Activated CD8-positive, alpha-beta T cell treated with anti-CD3 and anti-CD28 coated beads for 36 hours (primary cell): ENCODE results near the gene CENATAC. TPM values are rescaled to one million over a fixed set of nuclear protein-coding genes. Genes with fewer than 3 reads are reported as not detected.

Experiments
- ATAC-seq: fragments of 200-7000 bp; cut with Tn5 transposase; one replicate; pipeline ENCODE4 v1.10.0; 2021; ENCODE audit warnings: mild to moderate bottlenecking, moderate library complexity
- CTCF ChIA-PET: fragments of 350-600 bp; sonication (Branson Sonifier 250); formaldehyde crosslinking; loops from one replicate; lab custom pipeline; 2021; ENCODE audit warnings: antibody characterized with exemption; lab: Charles Lee
- POLR2A ChIA-PET: fragments of 350-600 bp; sonication (Branson Sonifier 250); formaldehyde crosslinking; loops from one replicate; lab custom pipeline; 2021; ENCODE audit warnings: antibody characterized with exemption; lab: Charles Lee
- DNase-seq: peaks from one replicate; pipeline ENCODE4 v3.0.0-alpha.2; 2020
- H3K27ac Mint-ChIP-seq: one replicate; pipeline ENCODE4 v1.8.0; 2021; ENCODE audit warnings: mild to moderate bottlenecking, mixed read lengths
- H3K27me3 Mint-ChIP-seq: one replicate; pipeline ENCODE4 v1.8.0; 2021; ENCODE audit warnings: mixed read lengths
- H3K36me3 Mint-ChIP-seq: one replicate; pipeline ENCODE4 v1.8.0; 2021; ENCODE audit warnings: low read depth, mixed read lengths
- H3K4me1 Mint-ChIP-seq: one replicate; pipeline ENCODE4 v1.8.0; 2021; ENCODE audit warnings: low read depth, mixed read lengths
- H3K4me3 Mint-ChIP-seq: one replicate; pipeline ENCODE4 v1.8.0; 2021; ENCODE audit warnings: mild to moderate bottlenecking, moderate library complexity, mixed read lengths
- H3K9me3 Mint-ChIP-seq: one replicate; pipeline ENCODE4 v1.8.0; 2021; ENCODE audit warnings: mixed read lengths
- CTCF ChIP-seq: fragments of 200-600 bp; IDR thresholded peaks from one replicate; pipeline ENCODE4 v1.8.0; 2022; ENCODE audit warnings: antibody characterized with exemption, mild to moderate bottlenecking
- intact Hi-C: fragments of 100-400 bp; cut with micrococcal nuclease; formaldehyde crosslinking; loops from one replicate; pipeline ENCODE4 v1.10.0; 2022
- total RNA-seq, 2 experiments: library from RNA; stranded (reverse); gene quantifications; one replicate each; pipeline ENCODE4 v1.2.3, GENCODE V29; 2021

Gene CENATAC
- total RNA-seq, 2 experiments from 2014 or later, result 22.0 to 24.1 TPM

- ATAC-seq, result no peak
- POLR2A ChIA-PET, result interaction anchor here (0.9 to 1.2 kb wide), 4 partner anchors 46 to 321 kb away, joined by 3 to 4 read pairs (median 3); no protein-coding TSS in a partner anchor
- no peak for DNase-seq
- Mint-ChIP-seq H3K9me3 (no peaks in the 10 kb centered on the region), H3K36me3 (no peaks in the 10 kb centered on the region), H3K4me1 (peaks cover 3% of the 10 kb centered on the region), H3K27me3 (no peaks in the 10 kb centered on the region), H3K27ac (no peak overlapping the region), H3K4me3 (no peak overlapping the region)
- intact Hi-C loops, result loop anchor here (2.0 kb wide), 1 partner anchor 50 kb away; no protein-coding TSS in a partner anchor
- no peak for TF ChIP-seq CTCF
- CTCF ChIA-PET, result interaction anchor here (0.6 to 3.5 kb wide), 27 partner anchors 9 to 362 kb away, joined by 3 to 23 read pairs (median 4); partner anchors contain the start of genes BCL9L, CXCR5 and DDX6
Observed at GRCh38 chr11:118956847-118957469, 41.0 kb upstream of the CENATAC start.

GRCh38 chr11:118957549-118957948 is 40.4 kb upstream of the CENATAC start:
- no peak overlapping the region for H3K4me3 Mint-ChIP-seq
- ChIA-PET CTCF (interaction anchor here (0.7 to 3.5 kb wide), 22 partner anchors 10 to 362 kb away, joined by 3 to 23 read pairs (median 4); partner anchors contain the start of genes BCL9L, CXCR5 and DDX6), POLR2A (interaction anchor here (0.9 to 1.2 kb wide), 3 partner anchors 49 to 321 kb away, joined by 3 to 4 read pairs (median 3); no protein-coding TSS in a partner anchor)
- intact Hi-C loops, result loop anchor here (2.0 kb wide), 1 partner anchor 51 kb away; no protein-coding TSS in a partner anchor
- H3K9me3 Mint-ChIP-seq, result no peaks in the 10 kb centered on the region
- no peak for TF ChIP-seq CTCF
- H3K27ac Mint-ChIP-seq, result no peak overlapping the region
- no peak for DNase-seq
- no peaks in the 10 kb centered on the region for H3K27me3 Mint-ChIP-seq
- ATAC-seq, result no peak
- H3K36me3 Mint-ChIP-seq, result no peaks in the 10 kb centered on the region
- peaks cover 3% of the 10 kb centered on the region for H3K4me1 Mint-ChIP-seq

- Mint-ChIP-seq H3K36me3 (no peaks in the 10 kb centered on the region), H3K4me3 (no peak overlapping the region), H3K9me3 (no peaks in the 10 kb centered on the region), H3K27ac (no peak overlapping the region), H3K4me1 (peaks cover 3% of the 10 kb centered on the region), H3K27me3 (no peaks in the 10 kb centered on the region)
- intact Hi-C loops, result loop anchor here (2.0 kb wide), 1 partner anchor 51 kb away; no protein-coding TSS in a partner anchor
- ATAC-seq (no peak), DNase-seq (no peak)
- TF ChIP-seq CTCF, result no peak
- CTCF ChIA-PET, result interaction anchor here (0.9 to 3.5 kb wide), 12 partner anchors 11 to 268 kb away, joined by 3 to 23 read pairs (median 5); partner anchors contain the start of gene BCL9L
- POLR2A ChIA-PET, result interaction anchor here (1.4 kb wide), 1 partner anchor 171 kb away, joined by 4 read pairs; no protein-coding TSS in a partner anchor
Observed at GRCh38 chr11:118957968-118958367, 40.0 kb upstream of the CENATAC start.

GRCh38 chr11:118958577-118958976 is 39.4 kb upstream of the CENATAC start:
- peaks cover 3% of the 10 kb centered on the region for H3K4me1 Mint-ChIP-seq
- ATAC-seq (no peak), DNase-seq (no peak)
- intact Hi-C loops, result no loop called here
- no peak overlapping the region for H3K27ac Mint-ChIP-seq
- CTCF ChIA-PET, result interaction anchor here (1.1 to 3.5 kb wide), 3 partner anchors 53 to 364 kb away, joined by 3 to 23 read pairs (median 20); no protein-coding TSS in a partner anchor
- no peaks in the 10 kb centered on the region for H3K36me3 Mint-ChIP-seq
- no peak for TF ChIP-seq CTCF
- no peaks in the 10 kb centered on the region for H3K9me3 Mint-ChIP-seq
- no peak overlapping the region for H3K4me3 Mint-ChIP-seq
- H3K27me3 Mint-ChIP-seq, result no peaks in the 10 kb centered on the region
- POLR2A ChIA-PET, result interaction anchor here (1.4 kb wide), 1 partner anchor 172 kb away, joined by 4 read pairs; no protein-coding TSS in a partner anchor

GRCh38 chr11:118961189-118961588 is 36.7 kb upstream of the CENATAC start:
- Mint-ChIP-seq H3K9me3 (no peaks in the 10 kb centered on the region), H3K36me3 (no peaks in the 10 kb centered on the region), H3K27ac (no peak overlapping the region), H3K4me1 (peaks cover 3% of the 10 kb centered on the region), H3K4me3 (no peak overlapping the region), H3K27me3 (no peaks in the 10 kb centered on the region)
- POLR2A ChIA-PET, result no interaction called here
- no peak for DNase-seq
- no peak for ATAC-seq
- intact Hi-C loops, result no loop called here
- CTCF ChIA-PET, result interaction anchor here (2.3 kb wide), 1 partner anchor 271 kb away, joined by 12 read pairs; no protein-coding TSS in a partner anchor
- no peak for TF ChIP-seq CTCF
